Tibial nerve (tissue), 4 donors: Measurements from ENCODE around the gene CCDC9B. TPM values are rescaled to one million over a fixed set of nuclear protein-coding genes. Genes with fewer than 3 reads are reported as not detected.

Experiments used
- DNase-seq, 2 donors: peaks; one replicate each; pipeline ENCODE4 v3.0.0-alpha.2; 2019; ENCODE audit warnings: low spot score in 2 of 2
- H3K27ac ChIP-seq, 4 donors: fragments of 200-600 bp; sonication (generic) in 3 of 4; one replicate each; pipeline ENCODE4 v1.5.1; 2017 to 2019; ENCODE audit warnings: mild to moderate bottlenecking in 1 of 4
- H3K27me3 ChIP-seq, 2 donors: fragments of 200-600 bp; sonication (generic) in 1 of 2; one replicate each; pipeline versions ENCODE4 v1.5.1 to v1.6.0; 2017 to 2019
- H3K36me3 ChIP-seq, 3 donors: fragments of 200-600 bp; sonication (generic); one replicate each; pipeline ENCODE4 v1.5.1; 2018 to 2019
- H3K4me1 ChIP-seq, 4 donors: fragments of 200-600 bp; sonication (generic) in 3 of 4; one replicate each; pipeline ENCODE4 v1.5.1; 2017 to 2019
- H3K4me3 ChIP-seq, 4 donors: fragments of 200-600 bp; sonication (generic) in 3 of 4; one replicate each; pipeline ENCODE4 v1.5.1; 2017 to 2019; ENCODE audit warnings: mild to moderate bottlenecking in 1 of 4, moderate library complexity in 1 of 4
- H3K9me3 ChIP-seq, 4 donors: fragments of 200-600 bp; sonication (generic) in 3 of 4; one replicate each; pipeline ENCODE4 v1.5.1; 2017 to 2019
- CTCF ChIP-seq, 5 experiments: fragments of 200-600 bp in 3 of 5; fragments of 450-650 bp in 2 of 5; sonication (generic) in 3 of 5; IDR thresholded peaks; one replicate each; pipeline ENCODE4 v1.5.1; 2016 to 2019; ENCODE audit warnings: antibody characterized with exemption in 5 of 5, mild to moderate bottlenecking in 3 of 5, moderate library complexity in 2 of 5
- EP300 ChIP-seq, 2 donors: sonication (generic); formaldehyde crosslinking; IDR thresholded peaks; one replicate each; pipeline ENCODE4 v1.6.1; 2017; ENCODE audit warnings: antibody characterized with exemption in 2 of 2, mild to moderate bottlenecking in 1 of 2
- POLR2A ChIP-seq, 2 donors: fragments of 450-650 bp; IDR thresholded peaks; one replicate each; pipeline ENCODE4 v1.6.1; 2017; ENCODE audit warnings: antibody characterized with exemption in 2 of 2, mild to moderate bottlenecking in 2 of 2, moderate library complexity in 2 of 2
- WGBS, 2 donors: methylation state at CpG; one replicate each; pipeline ENCODE4 v1.1.5; 2018; 5-methylcytosine and 5-hydroxymethylcytosine counted together
- total RNA-seq, 4 donors: library from RNA; depleted of rRNA; stranded (reverse); fragments of >200 nt; gene quantifications; one replicate each; pipeline ENCODE4 v1.1.0, GENCODE V29; 2016

Gene CCDC9B
- total RNA-seq, 4 donors from 2014 or later: 19.3 to 22.8 (median 21.2) TPM

- peaks cover 0 to 14% (median 4%) of the 10 kb centered on the region in 4 donors for H3K4me1 ChIP-seq
- H3K9me3 ChIP-seq: no peaks in the 10 kb centered on the region
- no peak overlapping the region for H3K4me3 ChIP-seq
- WGBS, 2 donors: 92 to 94% methylated on average over 22 of the region's 24 CpGs
- TF ChIP-seq EP300 (IDR thresholded peaks at IDR 0.05): no peak
- no peak for TF ChIP-seq CTCF (IDR thresholded peaks at IDR 0.05)
- TF ChIP-seq POLR2A (IDR thresholded peaks at IDR 0.05): no peak
- H3K36me3 ChIP-seq: no peaks in the 10 kb centered on the region
- H3K27me3 ChIP-seq: no peaks in the 10 kb centered on the region
- H3K27ac ChIP-seq: no peak overlapping the region
- no peak for DNase-seq
Measured at GRCh38 chr15:40368719-40369473, 28.2 kb upstream of the CCDC9B start.

- H3K27me3 ChIP-seq: no peaks in the 10 kb centered on the region
- peak overlapping the region in 2 of 4 donors; percentile 35 to 64 for H3K27ac ChIP-seq
- no peaks in the 10 kb centered on the region for H3K9me3 ChIP-seq
- no peaks in the 10 kb centered on the region for H3K36me3 ChIP-seq
- 24 to 50% methylated on average over 17 to 49 of the region's 91 CpGs for WGBS, 2 donors
- H3K4me1 ChIP-seq: peaks cover 0 to 14% (median 4%) of the 10 kb centered on the region in 4 donors
- DNase-seq: peak; percentile 52 to 64
- TF ChIP-seq CTCF (IDR thresholded peaks at IDR 0.05) (peak; percentile 80 to 98 (median 95)), EP300 (IDR thresholded peaks at IDR 0.05) (peak in 1 of 2 donors; percentile 51), POLR2A (IDR thresholded peaks at IDR 0.05) (no peak)
- peak overlapping the region in 3 of 4 donors; percentile 20 to 51 (median 41) for H3K4me3 ChIP-seq
Measured at GRCh38 chr15:40367686-40368611, 27.2 kb upstream of the CCDC9B start.

GRCh38 chr15:40367371-40367685, 26.6 kb upstream of the CCDC9B start:
- no peak for TF ChIP-seq CTCF (IDR thresholded peaks at IDR 0.05)
- no peaks in the 10 kb centered on the region for H3K36me3 ChIP-seq
- peak overlapping the region in 1 of 4 donors; percentile 35 for H3K27ac ChIP-seq
- no peaks in the 10 kb centered on the region for H3K9me3 ChIP-seq
- H3K27me3 ChIP-seq: no peaks in the 10 kb centered on the region
- peak overlapping the region in 1 of 4 donors; percentile 41 for H3K4me3 ChIP-seq
- WGBS, 2 donors: 79 to 89% methylated on average over 5 of the region's 5 CpGs
- no peak for DNase-seq
- peaks cover 0 to 14% (median 4%) of the 10 kb centered on the region in 4 donors for H3K4me1 ChIP-seq

- no peak for DNase-seq
- Histone ChIP-seq H3K4me1 (peaks cover 0 to 14% (median 4%) of the 10 kb centered on the region in 4 donors), H3K9me3 (no peaks in the 10 kb centered on the region), H3K27ac (no peak overlapping the region), H3K36me3 (no peaks in the 10 kb centered on the region), H3K4me3 (no peak overlapping the region), H3K27me3 (no peaks in the 10 kb centered on the region)
- TF ChIP-seq CTCF (IDR thresholded peaks at IDR 0.05): no peak
- no peak for TF ChIP-seq POLR2A (IDR thresholded peaks at IDR 0.05)
- TF ChIP-seq EP300 (IDR thresholded peaks at IDR 0.05): no peak
- WGBS, 2 donors: 78 to 86% methylated on average over 13 to 14 of the region's 14 CpGs
Measured at GRCh38 chr15:40366457-40367370, 26.0 kb upstream of the CCDC9B start.
